GM18861 (cell line): Measurements from ENCODE around the gene ALDH3B1.
"Not testable (repeated sequence)": the region's sequence is repeated elsewhere in the genome, so short reads cannot be mapped to it uniquely, and the experiment has no call there.

Source experiments
- ATAC-seq: cut with Tn5 transposase; IDR thresholded peaks from one replicate; pipeline ENCODE4 v1.9.1; 2021; ENCODE audit not compliant: unreplicated experiment

ALDH3B1 gene, protein sequence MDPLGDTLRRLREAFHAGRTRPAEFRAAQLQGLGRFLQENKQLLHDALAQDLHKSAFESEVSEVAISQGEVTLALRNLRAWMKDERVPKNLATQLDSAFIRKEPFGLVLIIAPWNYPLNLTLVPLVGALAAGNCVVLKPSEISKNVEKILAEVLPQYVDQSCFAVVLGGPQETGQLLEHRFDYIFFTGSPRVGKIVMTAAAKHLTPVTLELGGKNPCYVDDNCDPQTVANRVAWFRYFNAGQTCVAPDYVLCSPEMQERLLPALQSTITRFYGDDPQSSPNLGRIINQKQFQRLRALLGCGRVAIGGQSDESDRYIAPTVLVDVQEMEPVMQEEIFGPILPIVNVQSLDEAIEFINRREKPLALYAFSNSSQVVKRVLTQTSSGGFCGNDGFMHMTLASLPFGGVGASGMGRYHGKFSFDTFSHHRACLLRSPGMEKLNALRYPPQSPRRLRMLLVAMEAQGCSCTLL

DNA sequence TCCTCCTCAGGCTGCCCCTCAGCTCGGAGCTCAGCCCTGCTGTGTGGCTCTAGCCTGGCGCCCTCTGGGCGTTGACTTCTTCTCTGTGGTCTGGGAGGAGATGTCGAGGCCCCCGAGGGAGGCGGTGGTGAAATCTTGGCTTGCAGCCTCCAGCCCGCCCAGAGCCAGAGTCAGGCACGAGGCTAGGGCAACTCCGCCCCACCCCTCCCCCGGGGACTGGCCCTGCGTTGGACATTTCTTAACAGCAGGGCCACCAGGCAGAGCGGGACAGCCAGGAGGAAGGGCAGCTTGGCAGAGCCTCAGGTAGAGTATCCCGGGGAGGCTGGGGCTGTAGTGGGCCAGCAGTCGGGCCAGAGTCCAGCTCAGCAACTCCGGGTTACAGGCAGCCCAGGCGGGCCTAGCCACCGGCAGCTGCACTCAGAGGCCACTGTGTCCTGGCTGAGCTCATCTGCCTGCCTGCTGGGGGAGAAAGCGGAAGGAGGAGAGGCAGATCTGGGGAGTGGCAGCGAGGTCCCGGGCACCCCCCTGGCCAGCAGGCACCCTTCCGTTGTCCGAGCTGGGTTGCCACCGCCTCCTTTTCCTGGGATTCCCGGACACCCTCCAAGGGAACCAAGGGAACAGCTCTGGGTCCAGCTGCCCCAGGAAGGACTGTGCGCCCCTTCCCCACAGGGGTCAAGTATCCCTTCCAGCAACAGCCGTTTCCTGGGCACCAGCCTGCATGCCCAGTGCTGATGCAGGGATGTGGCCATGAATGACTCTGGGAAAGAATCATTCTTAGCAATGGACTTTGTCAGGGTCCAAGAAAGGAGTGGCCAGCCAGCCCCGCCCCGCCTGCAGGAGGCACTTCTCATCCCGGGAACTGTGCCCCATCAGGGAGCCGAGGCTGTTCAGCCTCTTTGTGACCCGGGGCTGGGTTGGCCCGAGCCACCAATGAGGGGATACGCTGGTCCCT, at the start of gene ALDH3B1:
ALDH3B1 (plus strand) TSS at position 238 of the 952 bp plus-strand sequence. CDS start 4,971 bp downstream, outside the sequence.
- no peak for ATAC-seq

DNA sequence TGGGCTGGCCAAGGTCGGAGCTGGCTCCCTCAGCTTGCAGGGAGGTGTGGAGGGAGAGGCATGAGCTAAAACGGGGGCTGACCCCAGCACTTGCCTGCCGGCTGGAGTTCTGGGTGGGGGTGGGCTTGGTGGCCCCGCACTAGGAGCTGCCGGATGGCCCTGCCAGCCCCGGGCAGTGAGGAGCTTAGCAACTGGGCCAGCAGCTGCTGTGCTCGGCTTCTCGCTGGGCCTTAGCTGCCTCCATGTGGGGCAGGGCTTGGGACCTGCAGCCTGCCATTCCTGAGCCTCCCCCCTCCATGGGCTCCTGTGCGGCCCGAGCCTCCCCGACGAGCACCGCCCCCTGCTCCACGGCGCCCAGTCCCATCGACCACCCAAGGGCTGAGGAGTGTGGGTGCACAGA, 46.9 kb upstream of the ALDH3B1 start:
- ATAC-seq, result not testable (repeated sequence)

DNA sequence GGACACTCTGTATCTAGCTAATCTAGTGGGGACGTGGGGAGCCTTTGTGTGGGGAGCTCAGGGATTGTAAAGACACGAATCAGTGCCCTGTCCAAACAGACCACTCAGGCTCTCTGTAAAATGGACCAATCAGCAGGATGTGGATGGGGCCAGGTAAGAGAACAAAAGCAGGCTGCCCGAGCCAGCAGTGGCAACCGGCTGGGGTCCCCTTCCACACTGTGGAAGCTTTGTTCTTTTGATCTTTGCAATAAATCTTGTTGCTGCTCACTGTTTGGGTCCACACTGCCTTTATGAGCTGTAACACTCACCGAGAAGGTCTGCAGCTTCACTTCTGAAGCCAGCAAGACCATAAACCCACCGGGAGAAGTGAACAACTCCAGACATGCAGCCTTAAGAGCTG, 46.2 kb upstream of the ALDH3B1 start:
- ATAC-seq, result not testable (repeated sequence)

DNA sequence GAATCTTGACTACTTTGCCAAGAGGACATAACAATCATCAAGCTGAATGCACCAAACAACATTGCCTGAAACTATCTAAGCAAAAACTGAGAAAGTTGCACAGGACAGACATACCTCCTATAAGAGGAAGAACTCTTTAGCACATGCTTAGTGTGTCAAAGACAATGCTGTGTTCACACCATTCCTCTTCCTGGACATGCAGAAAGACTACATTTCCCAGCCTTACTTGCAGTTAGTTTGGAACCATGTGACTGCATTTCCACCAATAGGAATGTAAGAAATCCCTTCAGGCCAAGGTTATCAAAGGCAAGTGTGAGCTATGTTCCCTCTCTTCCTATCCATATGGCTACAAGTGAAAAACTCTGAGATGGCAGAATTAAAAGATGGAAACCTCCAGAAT, 45.4 kb upstream of the ALDH3B1 start:
- not testable (repeated sequence) for ATAC-seq

DNA sequence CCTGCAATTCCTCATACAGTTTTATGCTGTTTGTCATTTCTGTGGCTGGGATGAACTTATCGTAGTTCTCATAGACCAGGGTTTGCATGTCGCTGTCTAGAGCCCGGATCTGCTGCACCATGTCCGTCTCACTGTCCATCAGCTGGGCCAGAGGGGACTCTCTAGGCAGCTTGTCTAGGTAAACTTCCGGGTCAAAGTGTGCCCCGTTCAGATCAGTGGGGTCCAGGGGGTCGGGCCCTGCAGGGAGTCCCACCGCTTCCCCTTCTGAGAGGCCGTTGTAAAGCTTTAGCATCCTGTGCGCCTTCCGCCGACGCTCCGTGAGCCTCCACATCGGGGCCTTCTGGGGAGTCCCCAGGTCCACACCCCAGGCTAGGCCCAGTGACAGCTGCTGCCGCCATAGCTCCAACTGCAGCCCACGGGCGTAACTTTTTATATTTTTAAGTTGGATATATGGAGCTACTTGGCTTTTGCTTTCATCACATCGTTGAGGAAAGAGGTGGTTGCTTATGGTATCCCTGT, 44.2 kb upstream of the ALDH3B1 start:
- ATAC-seq, result not testable (repeated sequence)

DNA sequence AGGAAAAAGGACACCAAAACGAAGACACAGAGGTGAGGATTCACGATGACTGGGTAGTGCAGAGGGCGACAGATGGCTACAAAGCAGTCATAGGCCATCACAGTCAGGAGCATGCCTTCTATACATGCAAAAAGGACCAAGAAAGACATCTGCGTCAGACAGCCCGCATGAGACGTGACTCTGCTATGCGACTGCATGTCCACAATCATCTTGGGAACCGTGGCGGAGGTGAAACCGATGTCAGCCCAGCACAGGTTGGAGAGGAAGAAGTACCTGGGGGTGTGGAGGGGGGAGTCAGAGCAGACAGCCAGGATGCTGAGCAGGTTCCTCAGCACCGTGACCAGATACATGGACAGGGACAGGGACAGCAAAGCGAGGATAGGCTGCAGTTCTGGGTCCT, 35.4 kb upstream of the ALDH3B1 start:
- ATAC-seq, result not testable (repeated sequence)

DNA sequence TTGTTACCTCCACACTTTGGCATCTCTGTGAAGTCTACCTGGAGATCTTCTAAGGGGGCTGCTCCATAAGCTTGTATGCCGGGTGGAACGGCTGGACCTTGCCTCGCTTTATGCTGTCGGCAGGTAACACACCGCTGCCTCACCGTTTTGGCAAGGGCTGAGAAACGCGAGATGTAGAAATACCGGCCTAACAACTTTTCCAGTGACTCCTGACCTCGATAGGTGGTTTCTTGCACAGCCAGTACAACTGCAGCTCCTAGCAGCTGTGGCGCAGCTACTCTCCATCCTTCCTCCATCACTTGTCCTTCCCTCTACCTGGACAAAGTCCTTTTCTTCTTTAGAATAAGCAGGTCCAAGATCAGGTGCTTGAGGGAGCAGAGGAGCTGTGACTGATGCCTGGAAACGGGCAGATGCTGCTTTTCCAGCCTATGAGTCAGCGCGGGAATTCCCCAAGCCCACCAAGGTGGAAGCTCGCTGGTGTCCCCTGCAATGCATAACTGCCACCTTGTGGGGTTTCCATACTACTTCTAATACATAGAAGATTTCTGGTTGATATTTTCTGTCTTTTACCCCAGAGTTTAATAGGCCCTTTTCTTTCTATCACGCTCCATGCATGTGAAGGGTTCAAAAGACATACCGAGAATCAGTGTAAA, 31.2 kb upstream of the ALDH3B1 start:
- not testable (repeated sequence) for ATAC-seq

DNA sequence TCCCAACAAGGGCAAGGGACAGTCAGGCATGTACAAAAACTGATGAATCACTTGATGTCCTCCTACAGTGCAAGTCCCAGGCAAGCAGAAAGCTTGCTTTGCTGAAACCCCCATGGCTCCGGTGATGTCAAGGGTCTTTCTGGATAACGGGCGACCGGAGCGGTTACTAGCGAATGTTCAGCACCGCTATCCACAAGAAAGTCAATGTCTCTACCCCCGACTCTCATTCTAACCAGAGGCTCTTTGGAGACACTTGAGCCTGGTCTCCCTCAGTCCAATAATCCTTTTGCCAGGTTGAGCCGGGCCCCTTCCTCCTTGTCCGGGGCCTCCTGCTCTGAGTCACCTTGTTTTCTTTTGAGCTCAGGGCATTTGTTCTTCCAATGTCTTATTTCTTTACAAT, 28.9 kb upstream of the ALDH3B1 start:
- ATAC-seq, result not testable (repeated sequence)

DNA sequence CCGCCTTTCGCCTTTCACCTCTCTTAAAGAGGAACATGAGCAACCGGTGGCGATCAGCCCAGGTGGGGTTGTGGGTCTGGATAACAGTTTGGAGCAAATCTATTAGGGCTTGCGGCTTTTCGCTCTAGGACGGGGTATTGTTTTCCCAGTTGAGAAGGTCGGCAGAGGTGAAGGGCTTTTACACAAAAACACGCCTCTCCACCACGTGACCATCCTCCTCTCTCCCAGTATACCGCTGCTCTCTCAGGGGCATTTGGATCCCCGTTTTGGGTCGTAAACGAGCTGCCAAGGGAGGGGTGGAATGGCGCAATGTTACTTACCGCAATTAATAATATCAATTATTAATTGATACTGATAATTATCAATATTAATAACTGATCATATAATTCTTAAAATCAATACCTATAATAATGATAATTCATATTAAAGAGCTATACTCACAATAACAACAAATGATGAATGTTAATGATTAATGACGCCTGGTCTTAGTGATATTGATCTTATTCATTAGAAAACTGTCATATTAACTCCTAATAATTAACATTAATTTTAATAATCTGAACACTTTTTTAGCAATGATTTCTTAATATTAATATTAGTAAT, 27.8 kb upstream of the ALDH3B1 start:
- not testable (repeated sequence) for ATAC-seq

DNA sequence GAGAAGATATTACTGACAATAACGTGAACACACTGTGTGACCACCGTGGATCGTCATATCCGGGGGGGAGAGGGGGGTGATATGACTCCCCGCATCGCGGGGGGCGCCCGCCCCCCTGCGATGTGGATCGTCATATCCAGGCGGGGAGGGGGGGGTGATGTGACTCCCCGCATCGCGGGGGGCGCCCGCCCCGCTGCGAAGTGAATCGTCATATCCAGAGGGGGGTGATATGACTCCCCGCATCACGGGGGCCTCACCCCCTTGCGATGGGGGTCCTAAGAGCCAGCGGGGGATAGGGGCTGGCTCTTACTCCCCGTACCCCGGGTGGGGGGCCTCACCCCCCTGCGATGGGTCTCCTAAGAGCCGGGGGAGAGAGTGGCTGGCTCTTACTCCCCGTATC, 26.2 kb upstream of the ALDH3B1 start:
- ATAC-seq, result no peak

DNA sequence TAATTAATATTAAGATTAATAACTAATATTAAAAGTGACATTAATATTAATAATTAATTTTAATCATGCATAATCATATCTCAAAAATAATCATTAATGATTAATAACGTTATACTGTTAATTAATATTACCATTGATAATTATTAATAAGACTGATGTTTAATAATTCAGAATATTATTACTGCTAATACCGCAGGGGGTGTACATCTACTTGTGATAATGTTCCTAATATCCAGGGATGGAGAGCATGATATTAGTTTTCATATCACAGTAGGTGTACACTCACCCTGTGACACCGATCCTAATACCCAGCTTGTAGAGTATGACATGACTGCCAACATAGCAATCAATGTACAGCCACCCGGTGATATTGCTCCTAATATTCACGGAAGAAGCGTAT, 24.8 kb upstream of the ALDH3B1 start:
- not testable (repeated sequence) for ATAC-seq

DNA sequence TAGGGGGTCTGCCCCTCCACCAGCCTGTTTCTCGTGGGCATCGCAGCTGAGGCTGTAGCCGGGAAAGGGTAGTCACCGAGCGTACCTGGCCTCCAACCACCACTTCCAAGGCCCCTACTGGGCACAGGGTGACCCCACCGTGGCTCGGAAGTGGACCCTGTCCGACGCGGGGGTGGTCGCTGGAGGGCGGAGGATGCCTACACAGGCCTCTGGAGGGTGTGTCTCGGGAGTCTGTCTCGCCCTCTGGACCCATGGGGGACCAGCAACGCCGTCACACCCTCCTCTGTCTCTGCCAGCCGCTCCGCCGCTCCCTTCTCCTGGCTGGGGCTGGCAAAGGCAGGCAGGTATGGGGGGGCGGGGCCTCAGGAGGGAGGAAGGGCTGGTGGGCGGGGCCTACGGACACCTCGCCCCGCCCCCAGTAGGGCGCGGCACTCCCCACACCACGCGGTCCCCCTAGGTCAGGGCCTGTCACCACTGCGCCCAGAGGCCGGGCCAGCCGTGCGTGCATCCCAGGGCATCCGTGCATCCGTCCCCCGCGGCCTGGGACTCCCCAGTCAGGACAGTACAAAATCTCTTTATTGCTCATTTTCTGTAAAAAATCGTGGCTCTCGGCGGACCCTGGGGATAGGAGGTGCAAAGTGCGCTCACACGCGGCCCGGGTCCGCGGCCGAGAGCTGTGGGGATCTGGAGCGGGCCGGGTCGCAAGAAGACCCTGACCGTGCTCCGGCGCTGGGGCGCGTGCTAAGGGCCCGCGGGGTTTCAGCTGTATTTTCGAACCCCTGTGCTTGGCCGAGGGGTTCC, 19.4 kb upstream of the ALDH3B1 start:
- not testable (repeated sequence) for ATAC-seq

DNA sequence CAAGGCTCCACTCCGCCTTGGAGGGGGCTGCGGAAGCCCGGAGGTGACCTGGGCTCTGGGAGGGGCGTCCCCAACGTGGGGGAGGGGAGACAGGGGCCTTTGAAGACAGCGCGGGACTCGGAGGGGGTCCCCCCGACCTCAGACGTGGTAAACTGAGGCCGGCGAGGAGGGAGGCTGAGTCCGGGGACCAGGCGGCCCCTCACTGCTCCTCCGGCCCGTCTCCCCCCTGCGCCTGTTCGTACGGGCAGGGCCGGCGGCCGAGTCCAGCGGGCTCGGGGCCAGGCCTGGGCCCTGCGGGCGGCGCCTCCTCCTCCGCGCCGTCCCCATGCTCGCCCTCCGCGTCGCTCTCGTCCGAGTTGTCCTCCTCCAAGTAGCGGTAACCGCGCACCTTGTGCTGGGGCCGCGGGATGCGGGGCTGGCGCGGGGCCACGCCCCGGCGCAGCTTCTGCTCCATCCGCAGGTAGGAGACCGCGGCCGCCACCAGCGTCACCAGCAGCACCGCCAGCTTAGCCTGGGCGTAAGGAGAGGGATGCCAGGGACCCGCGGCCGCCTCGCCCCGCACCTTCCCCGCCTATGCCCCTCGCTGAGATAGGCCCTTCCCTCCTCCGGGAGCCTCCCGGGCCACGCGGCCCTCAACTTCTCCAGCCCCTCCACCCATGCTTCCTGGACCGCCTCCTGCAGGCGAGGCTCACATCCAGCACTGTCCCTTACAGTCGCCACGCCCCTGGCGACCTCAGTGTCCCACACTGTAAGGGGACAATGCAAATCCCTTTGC, 18.6 kb upstream of the ALDH3B1 start:
- ATAC-seq, result not testable (repeated sequence)

DNA sequence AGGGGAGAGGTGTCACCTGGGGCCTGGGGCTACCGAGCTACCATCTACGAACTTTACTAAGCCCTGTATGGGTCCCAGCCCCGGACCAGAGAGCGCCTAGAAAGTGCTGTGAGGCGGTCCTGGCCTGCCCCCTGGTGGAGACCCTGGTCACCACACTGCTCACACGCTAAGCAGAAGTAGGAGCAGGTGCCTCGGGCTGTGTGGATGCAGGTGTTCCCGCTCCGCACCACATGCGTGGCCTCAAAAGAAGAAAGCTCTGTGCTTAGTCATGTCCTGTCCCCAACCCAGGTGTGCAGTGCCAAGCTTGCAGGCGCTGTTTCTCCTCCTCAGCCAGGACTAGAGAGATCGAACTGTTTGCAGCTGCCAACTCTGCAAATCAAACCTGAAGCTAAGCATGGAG, 16.3 kb upstream of the ALDH3B1 start:
- ATAC-seq, result not testable (repeated sequence)

DNA sequence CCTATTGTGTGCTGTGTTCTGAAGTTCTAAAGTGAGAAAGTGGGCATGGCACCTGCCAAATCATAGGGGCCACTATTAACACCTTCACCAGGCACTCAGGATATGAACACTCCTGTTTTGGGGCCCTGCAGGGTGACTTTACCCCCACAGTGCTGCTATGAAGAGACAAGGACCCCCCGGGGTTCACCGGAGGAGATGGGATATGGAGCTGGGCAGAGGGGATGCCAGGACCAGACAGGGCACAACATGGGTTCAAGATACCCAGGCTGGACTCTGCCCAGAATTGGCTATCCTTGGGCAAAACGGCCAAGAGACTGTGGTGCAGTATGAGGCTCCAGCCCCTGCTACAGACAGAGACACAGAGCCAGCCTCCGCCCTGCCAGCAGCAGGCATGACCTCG, 15.7 kb upstream of the ALDH3B1 start:
- ATAC-seq, result not testable (repeated sequence)

DNA sequence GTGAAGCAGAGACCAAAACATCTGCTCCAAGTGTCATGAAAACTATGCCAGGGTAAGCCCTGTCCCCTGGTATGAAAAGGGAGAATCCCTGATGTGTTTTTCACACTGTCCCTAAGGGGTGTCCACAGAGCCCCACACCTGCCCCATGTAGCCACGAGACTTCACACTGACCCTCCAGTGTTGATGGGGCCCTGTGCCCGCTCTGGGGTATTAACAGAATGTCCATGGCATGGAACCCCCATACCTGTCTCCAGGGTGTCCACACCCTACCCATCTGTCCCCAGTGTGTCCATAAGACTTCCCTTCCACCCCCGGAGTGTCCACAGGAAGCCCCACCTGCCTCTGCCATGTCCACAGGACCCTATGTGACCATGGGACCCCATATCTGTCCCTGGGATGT, 15.0 kb upstream of the ALDH3B1 start:
- ATAC-seq, result not testable (repeated sequence)

DNA sequence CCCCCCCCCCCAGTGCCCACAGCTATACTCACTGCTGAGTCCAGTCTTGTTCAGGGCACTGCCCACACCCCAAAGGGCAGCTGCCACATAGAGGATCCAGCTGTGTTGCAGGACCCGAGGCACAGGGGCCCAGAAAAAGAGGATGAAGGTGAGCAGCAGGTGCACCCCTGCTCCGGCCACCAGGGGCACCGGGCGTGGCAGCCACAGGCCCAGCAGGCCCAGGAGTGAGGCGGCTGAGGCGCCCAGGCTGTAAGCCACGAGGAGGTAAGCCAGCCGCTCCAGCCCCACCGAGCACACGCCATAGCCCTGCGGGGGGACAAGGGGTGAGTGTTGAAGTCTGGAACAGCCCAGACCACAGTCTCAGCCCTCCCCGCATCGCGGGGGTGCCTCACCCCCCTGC, 14.5 kb upstream of the ALDH3B1 start:
- not testable (repeated sequence) for ATAC-seq

DNA sequence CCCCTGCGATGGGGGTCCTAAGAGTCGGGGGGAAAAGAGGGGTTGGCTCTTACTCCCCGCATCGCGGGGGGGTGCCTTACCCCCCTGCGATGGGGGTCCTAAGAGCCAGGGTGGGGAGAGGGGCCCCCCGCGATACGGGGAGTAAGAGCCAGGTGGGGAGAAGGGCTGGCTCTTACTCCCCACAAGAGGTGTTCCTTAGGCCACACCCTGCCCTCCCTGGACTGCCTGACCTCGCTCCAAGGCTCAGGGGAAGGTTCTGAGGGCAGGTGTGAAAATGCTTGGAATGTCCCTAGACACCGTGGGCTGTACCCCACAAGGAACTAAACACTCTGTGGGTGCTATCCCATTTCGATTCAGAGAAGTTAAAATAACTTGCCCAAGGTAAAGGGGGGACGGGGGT, 14.1 kb upstream of the ALDH3B1 start:
- no peak for ATAC-seq
